Effector memory CD4-positive, alpha-beta T cell (primary cell): ENCODE measurements around the gene VPS39.

Experiments
- DNase-seq, 3 donors: peaks; one replicate each; pipeline ENCODE4 v3.0.0-alpha.2; 2020
- H3K27ac ChIP-seq: 2 replicates; pipeline ENCODE4 v1.7.0; 2013; ENCODE audit warnings: mild to moderate bottlenecking, low read length, moderate library complexity; ENCODE audit not compliant: insufficient read depth, poor library complexity, severe bottlenecking
- H3K27me3 ChIP-seq: replicated peaks from 2 replicates; pipeline ENCODE4 v1.7.0; 2013; ENCODE audit warnings: mild to moderate bottlenecking, low read length; ENCODE audit not compliant: insufficient read depth, control insufficient read depth, poor library complexity, severe bottlenecking
- H3K36me3 ChIP-seq: 2 replicates; pipeline ENCODE4 v1.7.0; 2013; ENCODE audit warnings: mild to moderate bottlenecking, low read length, moderate library complexity; ENCODE audit not compliant: control insufficient read depth, insufficient read depth
- H3K4me1 ChIP-seq: 2 replicates; pipeline ENCODE4 v1.7.0; 2013; ENCODE audit warnings: low read length, mild to moderate bottlenecking; ENCODE audit not compliant: control insufficient read depth, insufficient read depth, poor library complexity, severe bottlenecking
- H3K4me3 ChIP-seq: 2 replicates; pipeline ENCODE4 v1.7.0; 2013; ENCODE audit warnings: low read length, low read depth, mild to moderate bottlenecking; ENCODE audit not compliant: insufficient read depth, poor library complexity, severe bottlenecking
- H3K9me3 ChIP-seq: 2 replicates; pipeline ENCODE4 v1.7.0; 2013; ENCODE audit warnings: mild to moderate bottlenecking, low read length, moderate library complexity; ENCODE audit not compliant: control insufficient read depth

Gene VPS39

DNA sequence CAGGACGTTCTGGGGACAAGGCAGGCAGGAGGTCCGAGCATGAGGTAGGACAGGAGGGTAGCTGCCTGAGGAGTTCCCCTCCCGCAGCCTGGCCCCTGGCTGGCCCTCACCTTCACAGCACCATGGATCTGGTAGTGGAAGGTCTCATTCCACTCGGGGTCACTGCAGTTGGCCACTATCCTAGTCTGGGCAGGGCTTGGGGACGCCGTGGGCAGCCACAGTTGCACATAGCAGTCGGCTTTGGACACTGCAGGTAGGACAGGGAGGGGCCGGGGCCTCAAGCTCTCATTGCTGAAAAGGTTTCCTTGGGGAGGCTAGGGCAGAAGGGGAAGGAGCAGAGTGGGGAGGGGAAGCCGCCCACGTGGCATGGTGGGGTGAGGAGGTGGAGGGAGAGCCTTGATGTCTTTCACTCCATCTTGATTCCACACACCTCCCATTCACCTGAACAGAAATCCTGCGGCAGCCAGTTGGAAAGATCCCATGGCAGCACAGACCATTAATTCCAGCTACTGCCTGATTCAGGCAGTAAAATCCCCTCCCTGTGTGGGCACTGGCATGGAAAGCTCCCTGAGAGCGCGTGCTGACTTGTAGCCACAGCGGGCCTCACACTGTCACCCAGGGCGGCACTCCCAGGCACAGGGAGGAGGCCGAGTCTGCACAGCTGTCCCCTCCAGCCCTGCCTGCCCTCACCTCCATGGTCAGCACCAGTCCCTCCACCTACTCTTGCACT lies 53.7 kb downstream of the VPS39 start:
- peaks cover 12% of the 10 kb centered on the region for H3K36me3 ChIP-seq
- DNase-seq, result no peak
- H3K9me3 ChIP-seq, result no peaks in the 10 kb centered on the region
- no peaks in the 10 kb centered on the region for H3K4me1 ChIP-seq
- no peak overlapping the region for H3K4me3 ChIP-seq
- no peaks in the 10 kb centered on the region for H3K27me3 ChIP-seq
- H3K27ac ChIP-seq, result no peak overlapping the region

- Histone ChIP-seq H3K27ac (no peak overlapping the region), H3K4me3 (no peak overlapping the region), H3K27me3 (no peaks in the 10 kb centered on the region), H3K36me3 (peaks cover 7% of the 10 kb centered on the region), H3K9me3 (no peaks in the 10 kb centered on the region), H3K4me1 (no peaks in the 10 kb centered on the region)
- DNase-seq, result no peak
Measured at GRCh38 chr15:42153874-42154211, 54.3 kb downstream of the VPS39 start.

DNA sequence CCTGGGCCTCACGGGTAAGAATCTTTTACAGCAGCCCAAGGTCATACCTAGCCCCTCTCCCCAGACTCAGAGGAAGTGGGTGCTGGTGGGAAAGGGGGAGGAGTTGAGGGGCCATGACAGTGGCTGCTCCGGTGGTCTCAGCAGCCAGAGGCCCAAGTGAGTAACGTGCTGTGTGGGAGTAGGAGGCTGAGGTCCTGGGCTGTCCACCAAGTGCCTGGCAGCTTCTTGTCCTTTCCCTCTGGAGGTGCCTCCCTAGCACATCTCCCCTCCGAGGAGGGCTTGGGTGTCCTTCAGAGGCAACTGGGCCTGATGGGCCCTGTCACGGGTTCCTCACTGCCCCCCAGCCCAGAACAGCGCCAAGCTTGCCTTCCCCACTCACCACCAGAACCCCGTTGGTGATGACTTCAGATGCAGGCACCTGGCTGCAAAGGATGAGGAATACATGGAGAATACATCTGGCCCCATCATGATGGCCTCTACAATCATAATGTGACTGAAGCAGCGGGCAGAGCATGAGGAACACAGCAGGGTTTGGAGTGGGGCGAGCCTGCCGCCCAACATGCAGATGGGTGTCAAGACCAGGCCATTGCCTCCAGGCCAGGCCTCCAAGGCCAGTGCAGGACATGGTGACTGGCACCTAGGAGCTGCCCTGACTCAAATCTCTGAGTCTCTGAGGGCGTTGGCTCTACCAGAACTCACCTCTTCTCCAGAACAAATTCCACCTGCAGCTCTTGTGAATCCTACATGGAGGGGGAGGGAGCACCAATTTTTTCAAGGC lies 55.0 kb downstream of the VPS39 start:
- Histone ChIP-seq H3K4me3 (no peak overlapping the region), H3K27me3 (no peaks in the 10 kb centered on the region), H3K4me1 (no peaks in the 10 kb centered on the region), H3K27ac (no peak overlapping the region), H3K9me3 (no peaks in the 10 kb centered on the region), H3K36me3 (no peaks in the 10 kb centered on the region)
- DNase-seq, result no peak

DNA sequence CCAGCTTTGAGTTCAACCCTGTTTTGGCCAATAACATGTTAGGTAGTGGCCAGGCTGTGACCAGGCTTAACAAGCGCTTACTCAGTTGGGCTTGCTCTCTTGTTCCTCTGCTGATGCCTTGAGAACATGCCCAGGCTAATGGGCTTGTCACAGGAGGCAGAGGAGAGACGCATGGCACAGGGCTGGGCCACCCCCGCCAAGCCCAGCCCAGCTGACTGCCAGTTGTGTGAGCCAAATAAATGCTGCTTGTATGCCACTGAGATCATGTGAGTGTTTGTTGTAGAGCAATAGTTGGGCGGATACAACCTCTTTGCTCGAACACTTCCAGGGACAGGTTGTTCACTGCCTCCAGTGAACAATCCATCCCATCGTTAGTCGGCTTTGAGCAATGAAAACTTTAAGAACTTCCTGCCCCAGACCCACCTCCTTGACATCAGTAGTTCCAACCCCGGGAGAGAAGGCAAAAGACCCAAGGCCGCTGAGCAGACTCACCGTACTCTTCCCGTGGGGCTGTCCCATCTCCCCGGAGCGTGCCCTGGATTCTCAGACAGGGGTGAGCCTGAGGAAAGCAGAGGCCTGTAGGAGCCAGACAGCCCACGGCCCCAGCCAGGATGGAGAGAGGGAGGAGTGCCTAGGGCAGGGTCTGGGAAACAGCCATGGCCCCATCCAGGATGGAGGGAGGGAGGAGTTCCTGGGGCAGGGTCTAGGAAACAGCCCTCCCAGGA lies 55.7 kb downstream of the VPS39 start:
- no peaks in the 10 kb centered on the region for H3K36me3 ChIP-seq
- H3K27me3 ChIP-seq, result no peaks in the 10 kb centered on the region
- H3K4me1 ChIP-seq, result no peaks in the 10 kb centered on the region
- H3K9me3 ChIP-seq, result no peaks in the 10 kb centered on the region
- H3K4me3 ChIP-seq, result no peak overlapping the region
- H3K27ac ChIP-seq, result no peak overlapping the region
- no peak for DNase-seq

DNA sequence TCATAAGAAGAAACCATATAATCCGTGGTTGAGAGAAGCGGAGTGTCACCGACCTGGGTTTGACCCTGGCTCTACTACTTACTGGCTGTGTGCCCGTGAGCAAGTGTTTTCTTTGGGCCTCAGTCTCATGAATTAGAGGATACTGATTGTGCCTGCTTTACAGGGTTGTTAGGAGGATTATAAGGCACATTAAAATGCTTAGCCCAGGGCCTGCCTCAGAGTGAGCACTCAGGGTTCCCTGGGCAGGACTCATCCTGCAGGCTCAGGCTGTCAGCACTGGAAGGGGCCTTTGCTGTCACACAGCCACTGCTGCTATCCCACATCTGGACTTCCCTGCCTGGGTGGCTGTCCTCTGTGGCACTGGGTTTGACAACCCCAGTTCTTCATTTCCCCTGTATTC lies 56.4 kb downstream of the VPS39 start:
- H3K4me3 ChIP-seq, result no peak overlapping the region
- no peaks in the 10 kb centered on the region for H3K9me3 ChIP-seq
- no peaks in the 10 kb centered on the region for H3K27me3 ChIP-seq
- no peak for DNase-seq
- no peaks in the 10 kb centered on the region for H3K36me3 ChIP-seq
- no peak overlapping the region for H3K27ac ChIP-seq
- H3K4me1 ChIP-seq, result no peaks in the 10 kb centered on the region

- Histone ChIP-seq H3K27ac (no peak overlapping the region), H3K4me1 (no peaks in the 10 kb centered on the region), H3K36me3 (no peaks in the 10 kb centered on the region), H3K9me3 (no peaks in the 10 kb centered on the region), H3K4me3 (no peak overlapping the region), H3K27me3 (no peaks in the 10 kb centered on the region)
- DNase-seq, result no peak
Measured at GRCh38 chr15:42151141-42151561, 57.0 kb downstream of the VPS39 start.

- no peak for DNase-seq
- Histone ChIP-seq H3K36me3 (no peaks in the 10 kb centered on the region), H3K4me1 (no peaks in the 10 kb centered on the region), H3K27ac (no peak overlapping the region), H3K27me3 (no peaks in the 10 kb centered on the region), H3K9me3 (no peaks in the 10 kb centered on the region), H3K4me3 (no peak overlapping the region)
Measured at GRCh38 chr15:42150219-42150970, 57.7 kb downstream of the VPS39 start.

DNA sequence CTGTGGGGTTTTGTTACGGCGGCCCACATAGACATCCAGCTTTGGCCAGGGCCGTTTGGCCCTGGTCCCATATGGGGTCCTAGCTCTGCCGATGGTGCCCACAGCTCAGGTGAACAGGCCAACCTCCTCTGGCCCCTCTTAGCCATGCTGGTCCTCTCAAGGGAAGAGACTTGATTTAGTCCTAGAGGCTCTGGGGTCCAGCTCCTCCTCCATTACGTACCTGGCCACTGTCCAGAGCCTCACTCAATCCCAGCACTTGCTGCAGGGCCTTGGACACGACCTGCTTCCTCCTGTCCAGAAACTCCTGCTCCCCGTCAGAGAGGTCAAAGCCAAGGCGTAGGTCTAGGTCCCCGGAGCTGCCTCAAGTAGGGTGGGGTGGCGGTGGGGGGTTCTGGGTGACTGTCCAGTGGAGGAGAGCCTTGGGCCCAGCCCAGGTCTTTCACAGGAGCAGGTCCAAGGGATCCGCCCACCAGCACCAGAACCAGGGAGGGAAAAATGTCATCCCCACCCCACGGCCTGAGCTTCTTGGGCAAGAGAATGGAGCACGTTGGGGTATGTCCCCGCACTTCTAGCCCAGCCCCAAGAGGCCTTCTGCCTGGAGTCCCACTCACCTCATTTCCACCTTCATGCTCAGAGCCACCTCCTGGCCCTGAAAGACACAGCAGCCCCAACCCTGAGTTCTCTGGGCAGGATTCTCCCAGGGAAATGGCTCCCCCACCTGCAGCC lies 58.4 kb downstream of the VPS39 start:
- Histone ChIP-seq H3K9me3 (no peaks in the 10 kb centered on the region), H3K4me1 (no peaks in the 10 kb centered on the region), H3K27ac (no peak overlapping the region), H3K27me3 (no peaks in the 10 kb centered on the region), H3K36me3 (no peaks in the 10 kb centered on the region), H3K4me3 (no peak overlapping the region)
- DNase-seq, result no peak

- Histone ChIP-seq H3K27me3 (no peaks in the 10 kb centered on the region), H3K36me3 (no peaks in the 10 kb centered on the region), H3K4me3 (no peak overlapping the region), H3K27ac (no peak overlapping the region), H3K9me3 (no peaks in the 10 kb centered on the region), H3K4me1 (no peaks in the 10 kb centered on the region)
- no peak for DNase-seq
Measured at GRCh38 chr15:42148808-42149492, 59.2 kb downstream of the VPS39 start.
